A549 (cell line): Measurements from ENCODE around the gene ANO9. TPM values are rescaled to one million over a fixed set of nuclear protein-coding genes. Genes with fewer than 3 reads are reported as not detected.

Source experiments
- ATAC-seq, 2 experiments: fragments of 200-7000 bp in 1 of 2; fragments of >200 bp in 1 of 2; cut with Nextera tagmentation in 1 of 2; cut with Tn5 transposase in 1 of 2; 3 replicates each; pipeline versions ENCODE4 v1.8.0 to v1.9.1; 2018 to 2020; ENCODE audit warnings: mild to moderate bottlenecking in 1 of 2, moderate library complexity in 1 of 2
- CTCF ChIA-PET: fragments of 300-600 bp; sonication (Branson Sonifier 250); formaldehyde crosslinking; extraction: SDS; loops from one replicate; lab custom pipeline; 2021; ENCODE audit warnings: antibody characterized with exemption, inconsistent platforms; lab: Yijun Ruan, JAX
- POLR2A ChIA-PET: fragments of 350-600 bp; formaldehyde crosslinking; extraction: SDS; loops from one replicate; lab custom pipeline; 2021; ENCODE audit warnings: antibody characterized with exemption, inconsistent platforms; lab: Yijun Ruan, JAX
- DNase-seq, 2 experiments: peaks; one replicate each; pipeline versions ENCODE4 v3.0.0 to v3.0.0-alpha.2; 2011 to 2016; ENCODE audit warnings: low read depth in 1 of 2, low spot score in 1 of 2
- FAIRE-seq: peaks from 2 replicates; lab custom pipeline; 2011; peaks lifted over from hg19 to GRCh38; lab: Jason Lieb, UNC
- H3K27ac ChIP-seq, 2 experiments: fragments of >200 bp; sonication (Bioruptor Twin); formaldehyde crosslinking; 3 replicates each; pipeline ENCODE4 v1.5.1; 2016 to 2017
- H3K4me1 ChIP-seq: fragments of >200 bp; sonication (Bioruptor Twin); formaldehyde crosslinking; 3 replicates; pipeline ENCODE4 v1.6.1; 2016
- H3K4me2 ChIP-seq: fragments of >200 bp; sonication (Bioruptor Twin); formaldehyde crosslinking; 3 replicates; pipeline ENCODE4 v1.6.1; 2016
- H3K4me3 ChIP-seq: fragments of >200 bp; sonication (Bioruptor Twin); formaldehyde crosslinking; 3 replicates; pipeline ENCODE4 v1.5.1; 2016
- H3K9me3 ChIP-seq: fragments of >200 bp; sonication (Bioruptor Twin); formaldehyde crosslinking; 3 replicates; pipeline ENCODE4 v1.6.1; 2016
- CTCF ChIP-seq: fragments of >200 bp; sonication (Bioruptor Twin); formaldehyde crosslinking; IDR thresholded peaks from 3 replicates; pipeline ENCODE4 v1.5.1; 2016
- ELK1 ChIP-seq: fragments of 150-350 bp; IDR thresholded peaks from 2 replicates; pipeline ENCODE4 v1.6.1; 2014; ENCODE audit warnings: low read depth, mild to moderate bottlenecking, low read length
- HMGXB4 ChIP-seq: fragments of 250-450 bp; sonication (Bioruptor Pico); IDR thresholded peaks from 2 replicates; pipeline ENCODE4 v1.5.0; 2021; ENCODE audit warnings: mild to moderate bottlenecking, moderate library complexity, borderline replicate concordance
- HOXB5 ChIP-seq: fragments of 250-450 bp; sonication (Bioruptor Pico); IDR thresholded peaks from 2 replicates; pipeline ENCODE4 v1.5.0; 2020; ENCODE audit warnings: mild to moderate bottlenecking, moderate library complexity
- MAFK ChIP-seq: fragments of 450-650 bp; IDR thresholded peaks from 2 replicates; pipeline ENCODE4 v1.6.1; 2014; ENCODE audit not compliant: partially characterized antibody
- NR3C1 ChIP-seq: fragments of >200 bp; sonication (Bioruptor Twin); formaldehyde crosslinking; IDR thresholded peaks from 3 replicates; pipeline ENCODE4 v1.6.1; 2017
- TFCP2L1 ChIP-seq: fragments of 250-450 bp; sonication (Bioruptor Pico); IDR thresholded peaks from 2 replicates; pipeline ENCODE4 v1.5.0; 2021; ENCODE audit warnings: mild to moderate bottlenecking
- WGBS: methylation state at CpG from one replicate; pipeline ENCODE4 v1.1.6; 2017; ENCODE audit errors: missing lambda C conversion rate; 5-methylcytosine and 5-hydroxymethylcytosine counted together
- polyA plus RNA-seq, 4 experiments: library from polyadenylated mRNA; depleted of rRNA in 3 of 4; stranded (reverse); fragments of >200 nt; fragmentation: RNase III in 1 of 4; extraction: RNeasy Plus Mini Kit Qiagen cat#74134 plus additional on column Dnase treatment in 1 of 4; gene quantifications; 2 replicates in 3 of 4; 3 replicates in 1 of 4; pipeline ENCODE4 v1.2.3, GENCODE V29; 2011 to 2017
- TF ChIP-seq, protein P1 (sequence below): IDR thresholded peaks from 2 replicates; pipeline ENCODE4 v1.6.1; 2012
- TF ChIP-seq, protein P2 (sequence below): fragments of >200 bp; sonication (Bioruptor Twin); formaldehyde crosslinking; IDR thresholded peaks from 2 replicates; pipeline ENCODE4 v1.6.1; 2016

The ANO9 gene
- polyA plus RNA-seq, 2 of the 4 experiments (the other 2 are of a cell fraction), result 0.50 to 0.66 TPM

DNA sequence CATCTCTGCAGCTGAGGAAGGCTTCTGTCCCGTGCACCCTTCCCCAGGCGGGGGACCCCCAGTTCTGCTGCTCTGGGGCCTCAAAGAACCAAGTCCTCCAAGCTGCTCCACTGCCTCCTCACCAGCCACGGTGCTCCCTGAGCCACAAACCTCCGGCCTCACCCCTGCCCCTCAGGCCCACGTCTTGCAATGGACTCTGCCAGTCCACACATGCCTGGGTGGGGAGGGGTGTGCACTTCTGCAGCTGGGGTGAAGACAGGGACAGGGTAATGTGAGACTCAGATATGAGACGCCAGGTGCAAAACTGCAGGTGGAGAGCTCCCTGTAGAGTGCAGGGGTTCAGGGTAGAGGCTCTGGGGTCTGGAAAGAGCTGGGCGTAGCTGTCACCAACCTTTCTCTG, 5.1 kb upstream of the ANO9 start:
- TF ChIP-seq HOXB5 (CRISPR knock-in tag), result no peak
- TF ChIP-seq, protein P1, sequence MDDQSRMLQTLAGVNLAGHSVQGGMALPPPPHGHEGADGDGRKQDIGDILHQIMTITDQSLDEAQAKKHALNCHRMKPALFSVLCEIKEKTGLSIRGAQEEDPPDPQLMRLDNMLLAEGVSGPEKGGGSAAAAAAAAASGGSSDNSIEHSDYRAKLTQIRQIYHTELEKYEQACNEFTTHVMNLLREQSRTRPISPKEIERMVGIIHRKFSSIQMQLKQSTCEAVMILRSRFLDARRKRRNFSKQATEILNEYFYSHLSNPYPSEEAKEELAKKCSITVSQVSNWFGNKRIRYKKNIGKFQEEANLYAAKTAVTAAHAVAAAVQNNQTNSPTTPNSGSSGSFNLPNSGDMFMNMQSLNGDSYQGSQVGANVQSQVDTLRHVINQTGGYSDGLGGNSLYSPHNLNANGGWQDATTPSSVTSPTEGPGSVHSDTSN, result no peak
- TF ChIP-seq, protein P2, sequence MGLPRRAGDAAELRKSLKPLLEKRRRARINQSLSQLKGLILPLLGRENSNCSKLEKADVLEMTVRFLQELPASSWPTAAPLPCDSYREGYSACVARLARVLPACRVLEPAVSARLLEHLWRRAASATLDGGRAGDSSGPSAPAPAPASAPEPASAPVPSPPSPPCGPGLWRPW, result no peak
- TF ChIP-seq NR3C1, result no peak
- 78% methylated on average over 7 of the region's 7 CpGs for WGBS
- no peak for ATAC-seq
- CTCF ChIA-PET, result interaction anchor here (0.9 to 8.4 kb wide), 7 partner anchors 11 to 146 kb away, joined by 3 to 112 read pairs (median 10); no protein-coding TSS in a partner anchor
- no peaks in the 10 kb centered on the region for H3K9me3 ChIP-seq
- FAIRE-seq, result no peak
- H3K27ac ChIP-seq, result no peak overlapping the region
- DNase-seq, result no peak
- H3K4me1 ChIP-seq, result peaks cover 18% of the 10 kb centered on the region
- no peak overlapping the region for H3K4me2 ChIP-seq
- POLR2A ChIA-PET, result interaction anchor here (2.1 to 2.4 kb wide), 2 partner anchors 41 to 239 kb away, joined by 10 to 30 read pairs; partner anchors contain the start of genes BET1L and RIC8A
- no peak overlapping the region for H3K4me3 ChIP-seq

GRCh38 chr11:445765-446588, 4.2 kb upstream of the ANO9 start:
- DNase-seq, result no peak
- 63% methylated on average over 14 of the region's 20 CpGs for WGBS
- TF ChIP-seq ELK1 (no peak), HMGXB4 (no peak), CTCF (no peak)
- H3K4me2 ChIP-seq, result no peak overlapping the region
- ChIA-PET CTCF (interaction anchor here (1.0 to 2.9 kb wide), 4 partner anchors 10 to 145 kb away, joined by 3 to 16 read pairs (median 4); no protein-coding TSS in a partner anchor), POLR2A (no interaction called here)
- peak overlapping the region in 1 of 2 experiments; percentile 31; a peak in 1 of 6 replicates for H3K27ac ChIP-seq
- FAIRE-seq, result no peak
- peaks cover 13% of the 10 kb centered on the region for H3K4me1 ChIP-seq
- no peak overlapping the region for H3K4me3 ChIP-seq
- no peak for ATAC-seq
- no peaks in the 10 kb centered on the region for H3K9me3 ChIP-seq

GRCh38 chr11:444396-445144, 2.8 kb upstream of the ANO9 start:
- no peak overlapping the region for H3K27ac ChIP-seq
- peak; percentile 58 for TF ChIP-seq MAFK
- no peak for TF ChIP-seq TFCP2L1 (CRISPR knock-in tag)
- TF ChIP-seq, all 56 proteins: peak for 1
- DNase-seq (no peak), FAIRE-seq (no peak), ATAC-seq (no peak)
- WGBS, result 61% methylated on average over 12 of the region's 12 CpGs
- Histone ChIP-seq H3K4me3 (no peak overlapping the region), H3K4me2 (peak overlapping the region; percentile 3; the same call in 1 of the 3 replicates), H3K9me3 (no peaks in the 10 kb centered on the region), H3K4me1 (peaks cover 13% of the 10 kb centered on the region)
- ChIA-PET POLR2A (no interaction called here), CTCF (interaction anchor here (0.7 to 2.7 kb wide), 4 partner anchors 74 to 139 kb away, joined by 3 to 12 read pairs (median 5); no protein-coding TSS in a partner anchor)
